Endothelial cell (in vitro differentiated cells): ENCODE data around the gene GRAMD1A. TPM values are rescaled to one million over a fixed set of nuclear protein-coding genes. Genes with fewer than 3 reads are reported as not detected.
A peak's percentile ranks its signal among the peaks of the same experiment; 100 is the strongest.
"Not testable (repeated sequence)": the region's sequence is repeated elsewhere in the genome, so short reads cannot be mapped to it uniquely, and the experiment has no call there.

Experiments
- DNase-seq: peaks from one replicate; pipeline ENCODE4 v3.0.0; 2021; ENCODE audit warnings: low spot score
- H3K27ac Mint-ChIP-seq: one replicate; pipeline ENCODE4 v1.8.0; 2021; ENCODE audit warnings: mixed read lengths, inconsistent platforms; ENCODE audit not compliant: unreplicated experiment
- H3K27me3 Mint-ChIP-seq: one replicate; pipeline ENCODE4 v1.8.0; 2021; ENCODE audit warnings: mild to moderate bottlenecking, moderate library complexity, mixed read lengths, inconsistent platforms; ENCODE audit not compliant: unreplicated experiment
- H3K36me3 Mint-ChIP-seq: one replicate; pipeline ENCODE4 v1.8.0; 2021; ENCODE audit warnings: mild to moderate bottlenecking, low read depth, mixed read lengths, inconsistent platforms; ENCODE audit not compliant: unreplicated experiment
- H3K4me1 Mint-ChIP-seq: one replicate; pipeline ENCODE4 v1.8.0; 2021; ENCODE audit warnings: mild to moderate bottlenecking, mixed read lengths, inconsistent platforms; ENCODE audit not compliant: unreplicated experiment
- H3K4me3 Mint-ChIP-seq: one replicate; pipeline ENCODE4 v1.8.0; 2021; ENCODE audit warnings: mild to moderate bottlenecking, mixed read lengths, inconsistent platforms; ENCODE audit not compliant: unreplicated experiment
- H3K9me3 Mint-ChIP-seq: one replicate; pipeline ENCODE4 v1.8.0; 2021; ENCODE audit warnings: mixed read lengths, inconsistent platforms; ENCODE audit not compliant: unreplicated experiment
- CTCF ChIP-seq: fragments of 200-600 bp; sonication (generic); IDR thresholded peaks from one replicate; pipeline ENCODE4 v1.5.0; 2021; ENCODE audit warnings: antibody characterized with exemption; ENCODE audit not compliant: unreplicated experiment
- total RNA-seq: library from RNA; stranded (reverse); fragmentation: NEBNext Ultra II Directional; extraction: Animal tissue kit (Norgen Biotek cat#: 25700); gene quantifications from one replicate; pipeline ENCODE4 v1.2.1, GENCODE V29; 2021; ENCODE audit not compliant: unreplicated experiment

GRAMD1A gene
- total RNA-seq, 1 donor from 2014 or later, result 156 TPM

GRCh38 chr19:35013820-35014754, 14.0 kb downstream of the GRAMD1A start:
- peaks cover 16% of the 10 kb centered on the region for H3K27me3 Mint-ChIP-seq
- H3K4me3 Mint-ChIP-seq, result peak overlapping the region; percentile 76
- H3K4me1 Mint-ChIP-seq, result peaks cover 14% of the 10 kb centered on the region
- H3K27ac Mint-ChIP-seq, result peak overlapping the region; percentile 52
- no peak for TF ChIP-seq CTCF
- DNase-seq, result no peak
- no peaks in the 10 kb centered on the region for H3K9me3 Mint-ChIP-seq
- H3K36me3 Mint-ChIP-seq, result peaks cover 56% of the 10 kb centered on the region

DNA sequence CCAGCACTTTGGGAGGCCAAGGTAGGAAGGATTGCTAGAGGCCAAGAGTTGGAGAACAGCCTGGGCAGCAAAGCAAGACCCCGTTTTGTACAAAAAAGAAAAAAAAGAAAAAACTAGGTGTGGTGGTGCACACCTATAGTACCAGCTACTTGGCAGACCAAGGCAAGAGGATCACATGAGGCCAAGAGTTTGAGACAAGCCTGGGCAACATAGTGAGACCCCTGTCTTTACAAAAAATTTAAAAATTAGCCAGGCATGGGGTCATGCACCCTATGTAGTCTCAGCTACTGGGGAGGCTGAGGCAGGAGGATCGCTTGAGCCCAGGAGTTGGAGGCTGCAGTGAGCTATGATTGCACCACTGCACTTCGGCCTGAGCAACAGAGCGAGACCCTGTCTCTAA, 14.7 kb downstream of the GRAMD1A start:
- peak overlapping the region; percentile 76 for H3K4me3 Mint-ChIP-seq
- not testable (repeated sequence) for DNase-seq, H3K9me3 Mint-ChIP-seq
- peaks cover 20% of the 10 kb centered on the region for H3K27me3 Mint-ChIP-seq
- H3K36me3 Mint-ChIP-seq, result peaks cover 60% of the 10 kb centered on the region
- H3K4me1 Mint-ChIP-seq, result peaks cover 14% of the 10 kb centered on the region
- peak overlapping the region; percentile 52 for H3K27ac Mint-ChIP-seq

DNA sequence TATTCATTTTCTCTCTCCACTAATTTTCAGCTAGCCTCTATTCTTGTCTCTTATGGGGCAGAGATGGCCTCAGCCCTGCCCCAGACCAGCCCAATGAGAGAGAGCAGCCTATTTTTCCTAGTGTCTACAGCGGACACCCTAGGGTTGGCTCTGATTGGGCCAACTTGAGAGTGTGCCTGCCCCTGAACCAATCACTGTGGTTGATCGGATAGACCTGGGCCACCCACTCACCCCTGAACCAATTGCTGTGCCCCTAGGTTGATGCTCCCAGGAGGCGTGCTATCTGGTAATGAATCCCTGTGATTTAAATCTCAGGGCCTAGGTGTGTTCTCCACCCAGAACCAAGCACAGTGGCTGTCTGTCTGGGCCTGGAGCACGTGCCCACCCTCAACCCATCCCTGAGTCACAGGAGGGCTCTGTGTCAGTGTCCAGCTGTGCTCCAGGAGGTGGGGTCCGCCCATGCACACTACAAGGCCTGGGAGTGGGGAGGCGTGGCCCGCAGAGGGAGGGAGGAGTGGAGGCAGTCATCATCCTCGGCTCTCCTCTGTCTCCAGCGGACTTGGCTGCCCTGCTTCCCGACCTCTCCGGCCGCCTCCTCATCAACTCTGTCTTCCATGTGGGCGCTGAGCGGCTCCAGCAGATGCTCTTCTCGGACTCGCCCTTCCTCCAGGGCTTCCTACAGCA, 15.3 kb downstream of the GRAMD1A start:
- Mint-ChIP-seq H3K4me1 (peaks cover 12% of the 10 kb centered on the region), H3K4me3 (peak overlapping the region; percentile 49), H3K36me3 (peaks cover 58% of the 10 kb centered on the region), H3K27me3 (peaks cover 21% of the 10 kb centered on the region), H3K9me3 (no peaks in the 10 kb centered on the region), H3K27ac (peak overlapping the region; percentile 41)
- no peak for TF ChIP-seq CTCF
- no peak for DNase-seq

DNA sequence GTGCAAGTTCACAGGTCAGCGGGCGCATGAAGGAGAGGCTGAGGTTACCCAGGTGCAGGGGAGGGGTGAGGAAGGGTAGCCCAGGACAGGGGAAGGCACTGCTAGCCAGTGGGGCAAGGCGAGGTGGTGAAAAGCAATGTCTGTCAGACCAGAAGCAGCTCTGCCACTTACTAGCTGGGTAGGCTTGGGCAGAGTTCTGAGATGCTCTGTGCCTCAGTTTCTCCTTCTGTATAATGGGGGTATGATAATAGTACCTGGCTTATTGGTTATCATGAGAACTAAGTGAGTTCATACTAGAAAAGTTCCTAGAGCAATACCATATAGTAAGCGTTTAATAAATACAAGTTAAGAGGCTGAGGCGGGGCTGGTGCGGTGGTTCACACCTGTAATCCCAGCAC, 15.8 kb downstream of the GRAMD1A start:
- no peak for TF ChIP-seq CTCF
- Mint-ChIP-seq H3K4me3 (peak overlapping the region; percentile 49), H3K36me3 (peaks cover 59% of the 10 kb centered on the region), H3K27me3 (peaks cover 21% of the 10 kb centered on the region), H3K9me3 (no peaks in the 10 kb centered on the region), H3K4me1 (peaks cover 11% of the 10 kb centered on the region), H3K27ac (peak overlapping the region; percentile 31)
- DNase-seq, result no peak

- Mint-ChIP-seq H3K9me3 (no peaks in the 10 kb centered on the region), H3K36me3 (peaks cover 54% of the 10 kb centered on the region), H3K27me3 (peaks cover 20% of the 10 kb centered on the region), H3K4me1 (peaks cover 4% of the 10 kb centered on the region), H3K27ac (peak overlapping the region; percentile 86), H3K4me3 (peak overlapping the region; percentile 25)
- no peak for DNase-seq
- TF ChIP-seq CTCF, result no peak
Measured at GRCh38 chr19:35017507-35017906, 17.4 kb downstream of the GRAMD1A start.
